ENCODE data around the gene NOBOX. TPM values are rescaled to one million over a fixed set of nuclear protein-coding genes. Genes with fewer than 3 reads are reported as not detected.
"Not testable (repeated sequence)": the region's sequence is repeated elsewhere in the genome, so short reads cannot be mapped to it uniquely, and the experiment has no call there.

NOBOX gene
- total RNA-seq, 1 donor from 2014 or later = not detected

DNA sequence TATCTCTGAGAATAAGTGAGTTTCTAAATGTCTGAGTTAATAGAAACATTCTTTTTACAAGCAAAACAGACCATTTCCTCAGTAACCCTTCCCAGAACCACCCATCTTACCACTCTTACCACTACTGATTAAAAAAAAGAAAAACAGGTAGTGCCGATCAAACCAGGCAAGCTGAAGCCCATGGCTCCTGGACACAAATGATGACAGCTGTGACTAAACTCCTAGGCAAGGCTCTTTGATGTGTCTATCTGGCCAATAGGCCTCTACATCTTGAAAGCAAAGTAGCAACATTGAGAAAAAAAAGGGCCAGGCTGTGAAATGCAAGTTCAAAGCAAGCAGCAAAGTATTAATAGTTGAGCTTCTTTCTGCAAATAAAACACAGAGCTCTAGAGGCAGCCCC is 54.9 kb downstream of the NOBOX start:
- H3K36me3 Mint-ChIP-seq (ENCODE audit: low read depth); H3K27me3 Mint-ChIP-seq (ENCODE audit: low read depth); H3K9me3 Mint-ChIP-seq; H3K4me1 Mint-ChIP-seq (ENCODE audit: low read depth); H3K4me3 Mint-ChIP-seq (ENCODE audit: low read depth); H3K27ac Mint-ChIP-seq; DNase-seq (ENCODE audit: low spot score); intact Hi-C loops (cut with micrococcal nuclease): not testable (repeated sequence)

Other genes starting within 250 kb of the NOBOX start
- 1.2 and 1.6 TPM in 2 replicates for gene CTAGE4, start 220.2 kb downstream of the NOBOX start, total RNA-seq
- gene ARHGEF35, start 207.9 kb downstream of the NOBOX start, total RNA-seq = 3.6 and 4.1 TPM in 2 replicates
- gene OR2A42, start 164.1 kb downstream of the NOBOX start, total RNA-seq = 0.09 TPM in 1 of 2 replicates, not detected in the other
- 2.2 and 2.5 TPM in 2 replicates for gene OR2A7, start 138.9 kb downstream of the NOBOX start, total RNA-seq
- gene CTAGE8, start 134.4 kb downstream of the NOBOX start, total RNA-seq = 1.2 and 2.1 TPM in 2 replicates
- gene OR2A1, start 91.3 kb downstream of the NOBOX start, total RNA-seq = not detected in 2 replicates
- 10.8 TPM in 2 replicates for gene ARHGEF5, start 48.3 kb downstream of the NOBOX start, total RNA-seq

Measured in activated T-helper 2 cell treated with anti-CD3 and anti-CD28 coated beads, Interferon-gamma antibody, Interleukin-2, Interleukin-4, amounts not matched to agents 10 μg/mL and 5 μg/mL and 100 μg/mL, durations not matched to agents 14 hours and 24 hours and 36 hours (primary cell).